Activated CD8-positive, alpha-beta memory T cell treated with anti-CD3 and anti-CD28 coated beads, Interleukin-2, amount 50 U/mL, for 4 hours (primary cell): Measurements from ENCODE around the gene SPATA2.

Experiments
- DNase-seq: peaks from one replicate; pipeline ENCODE4 v3.0.0-alpha.2; 2020

The SPATA2 gene

GRCh38 chr20:49853640-49854039 is 61.7 kb downstream of the SPATA2 start:
- no peak for DNase-seq
